Measurements from ENCODE around the gene VPS52. TPM values are rescaled to one million over a fixed set of nuclear protein-coding genes. Genes with fewer than 3 reads are reported as not detected.

Gene VPS52
- total and polyA plus RNA-seq, 2 donors (not counting 1 experiment from before 2014, with no cell fraction given), result 44.9 to 53.2 TPM

GRCh38 chr6:33251395-33252012 lies 20.2 kb downstream of the VPS52 start:
- DNase-seq (ENCODE audit: low read depth in 2 of 2), result peak in 1 of 2 donors; percentile 44
- Histone ChIP-seq H3K9ac (ENCODE audit: insufficient read depth, low read length) (no peak overlapping the region), H3K27ac (ENCODE audit: insufficient read depth, low read length) (no peak overlapping the region), H3K4me3 (replicated peaks in 1 of 4; ENCODE audit: control extremely low read depth in 1 of 4, insufficient read depth in 1 of 4, low read depth in 3 of 4, low read length in 4 of 4) (no peak overlapping the region), H3K27me3 (ENCODE audit: control insufficient read depth, insufficient read depth, low read length) (no peaks in the 10 kb centered on the region), H2AFZ (ENCODE audit: low read length) (no peak overlapping the region), H3K4me1 (ENCODE audit: control insufficient read depth, extremely low read depth, insufficient read depth, low read length) (peaks cover 16% of the 10 kb centered on the region), H3K36me3 (ENCODE audit: control insufficient read depth, insufficient read depth, low read length) (no peaks in the 10 kb centered on the region), H3K9me3 (ENCODE audit: control insufficient read depth, insufficient read depth, low read depth, low read length) (no peaks in the 10 kb centered on the region), H3K79me2 (ENCODE audit: control insufficient read depth, insufficient read depth, low read length) (no peaks in the 10 kb centered on the region), H3K4me2 (ENCODE audit: extremely low read depth, insufficient read depth, low read length) (no peak overlapping the region), H4K20me1 (ENCODE audit: control insufficient read depth, extremely low read depth, insufficient read depth, low read length) (no peaks in the 10 kb centered on the region)
- TF ChIP-seq EZH2 (IDR thresholded peaks at IDR 0.05; ENCODE audit: low read length, missing control alignments) (no peak), CTCF (conservative IDR thresholded peaks at IDR 0.05 in 1 of 2, IDR thresholded peaks at IDR 0.05 in 1 of 2; ENCODE audit: low read depth in 1 of 2, low read length in 2 of 2) (no peak)

- TF ChIP-seq CTCF (conservative IDR thresholded peaks at IDR 0.05 in 1 of 2, IDR thresholded peaks at IDR 0.05 in 1 of 2; ENCODE audit: low read depth in 1 of 2, low read length in 2 of 2) (no peak), EZH2 (IDR thresholded peaks at IDR 0.05; ENCODE audit: low read length, missing control alignments) (no peak)
- H3K9me3 ChIP-seq (ENCODE audit: control insufficient read depth, insufficient read depth, low read depth, low read length), result no peaks in the 10 kb centered on the region
- H2AFZ ChIP-seq (ENCODE audit: low read length), result no peak overlapping the region
- H3K27ac ChIP-seq (ENCODE audit: insufficient read depth, low read length), result peak overlapping the region; percentile 94
- peaks cover 16% of the 10 kb centered on the region for H3K4me1 ChIP-seq (ENCODE audit: control insufficient read depth, extremely low read depth, insufficient read depth, low read length)
- H4K20me1 ChIP-seq (ENCODE audit: control insufficient read depth, extremely low read depth, insufficient read depth, low read length), result no peaks in the 10 kb centered on the region
- no peaks in the 10 kb centered on the region for H3K27me3 ChIP-seq (ENCODE audit: control insufficient read depth, insufficient read depth, low read length)
- H3K4me3 ChIP-seq (replicated peaks in 1 of 4; ENCODE audit: control extremely low read depth in 1 of 4, insufficient read depth in 1 of 4, low read depth in 3 of 4, low read length in 4 of 4), result peak overlapping the region in 1 of 4 experiments; percentile 68
- H3K79me2 ChIP-seq (ENCODE audit: control insufficient read depth, insufficient read depth, low read length), result no peaks in the 10 kb centered on the region
- H3K4me2 ChIP-seq (ENCODE audit: extremely low read depth, insufficient read depth, low read length), result peak overlapping the region; percentile 42
- DNase-seq (ENCODE audit: low read depth in 2 of 2), result no peak
- H3K36me3 ChIP-seq (ENCODE audit: control insufficient read depth, insufficient read depth, low read length), result no peaks in the 10 kb centered on the region
- H3K9ac ChIP-seq (ENCODE audit: insufficient read depth, low read length), result no peak overlapping the region
These were observed 20.9 kb downstream of the VPS52 start for GRCh38 chr6:33250731-33251130.

- DNase-seq (ENCODE audit: low read depth in 2 of 2), result peak; percentile 72 to 84
- H3K9ac ChIP-seq (ENCODE audit: insufficient read depth, low read length), result peak overlapping the region; percentile 54
- H3K9me3 ChIP-seq (ENCODE audit: control insufficient read depth, insufficient read depth, low read depth, low read length), result no peaks in the 10 kb centered on the region
- peak overlapping the region; percentile 9 for H2AFZ ChIP-seq (ENCODE audit: low read length)
- no peaks in the 10 kb centered on the region for H3K36me3 ChIP-seq (ENCODE audit: control insufficient read depth, insufficient read depth, low read length)
- H3K27me3 ChIP-seq (ENCODE audit: control insufficient read depth, insufficient read depth, low read length), result no peaks in the 10 kb centered on the region
- no peaks in the 10 kb centered on the region for H4K20me1 ChIP-seq (ENCODE audit: control insufficient read depth, extremely low read depth, insufficient read depth, low read length)
- H3K4me1 ChIP-seq (ENCODE audit: control insufficient read depth, extremely low read depth, insufficient read depth, low read length), result peaks cover 16% of the 10 kb centered on the region
- peak overlapping the region; percentile 94 for H3K27ac ChIP-seq (ENCODE audit: insufficient read depth, low read length)
- H3K4me3 ChIP-seq (replicated peaks in 1 of 4; ENCODE audit: control extremely low read depth in 1 of 4, insufficient read depth in 1 of 4, low read depth in 3 of 4, low read length in 4 of 4), result peak overlapping the region; percentile 17 to 86 (median 55)
- H3K79me2 ChIP-seq (ENCODE audit: control insufficient read depth, insufficient read depth, low read length), result no peaks in the 10 kb centered on the region
- peak overlapping the region; percentile 95 for H3K4me2 ChIP-seq (ENCODE audit: extremely low read depth, insufficient read depth, low read length)
- no peak for TF ChIP-seq EZH2 (IDR thresholded peaks at IDR 0.05; ENCODE audit: low read length, missing control alignments)
- TF ChIP-seq CTCF (conservative IDR thresholded peaks at IDR 0.05 in 1 of 2, IDR thresholded peaks at IDR 0.05 in 1 of 2; ENCODE audit: low read depth in 1 of 2, low read length in 2 of 2), result no peak
These were observed 21.7 kb downstream of the VPS52 start for GRCh38 chr6:33249732-33250630.

All from fibroblast of lung (primary cell).